ENCODE measurements around the gene SH3BP4.
A peak's percentile ranks its signal among the peaks of the same experiment; 100 is the strongest.

The SH3BP4 gene

GRCh38 chr2:234966340-234966739 lies 14.5 kb downstream of the SH3BP4 start:
- no peak for DNase-seq (ENCODE audit: low read depth)

GRCh38 chr2:234967201-234967869 lies 15.5 kb downstream of the SH3BP4 start:
- no peak for DNase-seq (ENCODE audit: low read depth)

GRCh38 chr2:234967870-234968208 lies 16.0 kb downstream of the SH3BP4 start:
- no peak for DNase-seq (ENCODE audit: low read depth)

GRCh38 chr2:234968631-234969305 lies 17.0 kb downstream of the SH3BP4 start:
- DNase-seq (ENCODE audit: low read depth), result no peak

GRCh38 chr2:234969306-234970098 lies 17.7 kb downstream of the SH3BP4 start:
- no peak for DNase-seq (ENCODE audit: low read depth)

GRCh38 chr2:234970099-234970440 lies 18.3 kb downstream of the SH3BP4 start:
- no peak for DNase-seq (ENCODE audit: low read depth)

- no peak for DNase-seq (ENCODE audit: low read depth)
These were observed 18.7 kb downstream of the SH3BP4 start for GRCh38 chr2:234970477-234970882.

GRCh38 chr2:234971496-234971895 lies 19.7 kb downstream of the SH3BP4 start:
- no peak for DNase-seq (ENCODE audit: low read depth)

- DNase-seq (ENCODE audit: low read depth), result no peak
These were observed 21.2 kb downstream of the SH3BP4 start for GRCh38 chr2:234973008-234973407.

- peak; percentile 82 for DNase-seq (ENCODE audit: low read depth)
These were observed 22.9 kb downstream of the SH3BP4 start for GRCh38 chr2:234974501-234975385.

GRCh38 chr2:234975611-234976010 lies 23.8 kb downstream of the SH3BP4 start:
- no peak for DNase-seq (ENCODE audit: low read depth)

GRCh38 chr2:234976479-234977227 lies 24.8 kb downstream of the SH3BP4 start:
- no peak for DNase-seq (ENCODE audit: low read depth)

GRCh38 chr2:234977228-234977679 lies 25.4 kb downstream of the SH3BP4 start:
- DNase-seq (ENCODE audit: low read depth), result no peak

- DNase-seq (ENCODE audit: low read depth), result peak; percentile 44
These were observed 26.8 kb downstream of the SH3BP4 start for GRCh38 chr2:234978466-234979203.

GRCh38 chr2:234979204-234980167 lies 27.7 kb downstream of the SH3BP4 start:
- DNase-seq (ENCODE audit: low read depth), result peak; percentile 53

- DNase-seq (ENCODE audit: low read depth), result no peak
These were observed 28.8 kb downstream of the SH3BP4 start for GRCh38 chr2:234980451-234981187.

GRCh38 chr2:234981197-234982095 lies 29.6 kb downstream of the SH3BP4 start:
- peak; percentile 99 for DNase-seq (ENCODE audit: low read depth)

All from GM04504 (cell line).